ENCODE measurements around the gene NFIX.

DNA sequence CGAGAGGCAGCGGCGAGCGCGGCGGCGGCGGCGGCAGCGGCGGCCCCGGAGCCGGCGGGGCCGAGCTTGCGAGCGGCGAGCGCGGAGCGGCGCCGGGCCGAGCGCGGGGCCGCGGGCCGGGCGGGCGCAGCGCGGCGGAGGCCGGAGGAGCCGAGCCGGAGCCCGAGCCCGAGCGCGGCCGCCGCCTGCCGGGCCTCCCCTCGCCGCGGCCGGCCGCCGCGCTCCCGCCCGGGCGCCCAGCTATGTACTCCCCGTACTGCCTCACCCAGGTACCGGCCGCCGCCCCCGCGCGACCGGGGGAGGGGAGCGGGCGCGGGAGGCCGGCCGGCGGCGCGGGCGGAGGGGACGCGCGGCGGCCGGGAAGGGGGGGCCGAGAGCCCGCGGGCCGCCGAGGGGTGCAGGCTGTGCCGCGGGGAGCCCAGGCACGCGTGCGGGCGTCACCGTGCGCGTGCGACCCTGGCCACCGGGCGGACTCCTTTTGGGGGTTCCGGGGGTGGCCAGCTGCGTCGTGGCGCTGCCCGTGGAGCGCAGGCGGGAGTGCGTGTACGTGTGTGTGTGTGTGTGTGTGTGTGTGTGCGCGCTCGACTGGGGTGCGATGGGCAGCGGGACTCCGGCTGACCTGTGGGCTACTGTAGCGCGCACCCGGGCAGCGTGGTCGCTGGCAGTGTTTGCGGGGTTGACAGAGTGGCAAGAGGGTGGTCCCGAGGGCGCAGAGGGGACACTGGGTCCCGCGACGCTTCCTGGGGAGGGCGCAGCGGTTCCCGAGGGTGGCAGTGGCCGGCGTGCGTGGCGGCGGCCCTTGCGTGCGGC is 526 bp downstream of the NFIX start:
- no peak for TF ChIP-seq EZH2 (IDR thresholded peaks at IDR 0.05; ENCODE audit: borderline replicate concordance, insufficient read depth, low read depth, low read length, poor library complexity, severe bottlenecking)
- TF ChIP-seq, protein P1, sequence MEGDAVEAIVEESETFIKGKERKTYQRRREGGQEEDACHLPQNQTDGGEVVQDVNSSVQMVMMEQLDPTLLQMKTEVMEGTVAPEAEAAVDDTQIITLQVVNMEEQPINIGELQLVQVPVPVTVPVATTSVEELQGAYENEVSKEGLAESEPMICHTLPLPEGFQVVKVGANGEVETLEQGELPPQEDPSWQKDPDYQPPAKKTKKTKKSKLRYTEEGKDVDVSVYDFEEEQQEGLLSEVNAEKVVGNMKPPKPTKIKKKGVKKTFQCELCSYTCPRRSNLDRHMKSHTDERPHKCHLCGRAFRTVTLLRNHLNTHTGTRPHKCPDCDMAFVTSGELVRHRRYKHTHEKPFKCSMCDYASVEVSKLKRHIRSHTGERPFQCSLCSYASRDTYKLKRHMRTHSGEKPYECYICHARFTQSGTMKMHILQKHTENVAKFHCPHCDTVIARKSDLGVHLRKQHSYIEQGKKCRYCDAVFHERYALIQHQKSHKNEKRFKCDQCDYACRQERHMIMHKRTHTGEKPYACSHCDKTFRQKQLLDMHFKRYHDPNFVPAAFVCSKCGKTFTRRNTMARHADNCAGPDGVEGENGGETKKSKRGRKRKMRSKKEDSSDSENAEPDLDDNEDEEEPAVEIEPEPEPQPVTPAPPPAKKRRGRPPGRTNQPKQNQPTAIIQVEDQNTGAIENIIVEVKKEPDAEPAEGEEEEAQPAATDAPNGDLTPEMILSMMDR (IDR thresholded peaks at IDR 0.05), result no peak
